Activated gamma-delta T cell treated with anti-CD3 and anti-CD28 coated beads, Interleukin-2, amount 50 U/mL, for 16 hours (primary cell): Measurements from ENCODE around the gene HMGN1.
"Not testable (repeated sequence)": the region's sequence is repeated elsewhere in the genome, so short reads cannot be mapped to it uniquely, and the experiment has no call there.

Experiments
- DNase-seq: peaks from one replicate; pipeline ENCODE4 v3.0.0-alpha.2; 2020; ENCODE audit warnings: low read depth

Gene HMGN1

GRCh38 chr21:39348355-39349210, at the start of gene HMGN1:
TSS of gene HMGN1 (minus strand) at chr21:39349088. CDS start at chr21:39348917, 171 bp downstream.
- peak; percentile 89 for DNase-seq

GRCh38 chr21:39397646-39398385, 48.9 kb upstream of the HMGN1 start:
- no peak for DNase-seq

- no peak for DNase-seq
Measured at GRCh38 chr21:39392981-39393380, 44.1 kb upstream of the HMGN1 start.

- no peak for DNase-seq
Measured at GRCh38 chr21:39390212-39390765, 41.4 kb upstream of the HMGN1 start.

GRCh38 chr21:39388811-39389155, 39.9 kb upstream of the HMGN1 start:
- no peak for DNase-seq

GRCh38 chr21:39388038-39388810, 39.3 kb upstream of the HMGN1 start:
- DNase-seq, result peak; percentile 84

- DNase-seq, result peak; percentile 87
Measured at GRCh38 chr21:39387461-39388037, 38.7 kb upstream of the HMGN1 start.

- no peak for DNase-seq
Measured at GRCh38 chr21:39386899-39387298, 38.0 kb upstream of the HMGN1 start.

- DNase-seq, result no peak
Measured at GRCh38 chr21:39386194-39386593, 37.3 kb upstream of the HMGN1 start.

- DNase-seq, result peak; percentile 42
Measured at GRCh38 chr21:39385299-39386145, 36.6 kb upstream of the HMGN1 start.

- DNase-seq, result no peak
Measured at GRCh38 chr21:39384674-39385298, 35.9 kb upstream of the HMGN1 start.

GRCh38 chr21:39382096-39382495, 33.2 kb upstream of the HMGN1 start:
- DNase-seq, result not testable (repeated sequence)

GRCh38 chr21:39381009-39381408, 32.1 kb upstream of the HMGN1 start:
- DNase-seq, result no peak

GRCh38 chr21:39379986-39380891, 31.4 kb upstream of the HMGN1 start:
- DNase-seq, result peak; percentile 81

- DNase-seq, result no peak
Measured at GRCh38 chr21:39377444-39378050, 28.7 kb upstream of the HMGN1 start.

GRCh38 chr21:39375446-39375845, 26.6 kb upstream of the HMGN1 start:
- no peak for DNase-seq

- no peak for DNase-seq
Measured at GRCh38 chr21:39374046-39374445, 25.2 kb upstream of the HMGN1 start.

GRCh38 chr21:39373634-39374033, 24.7 kb upstream of the HMGN1 start:
- no peak for DNase-seq

- not testable (repeated sequence) for DNase-seq
Measured at GRCh38 chr21:39369896-39370288, 21.0 kb upstream of the HMGN1 start.
